Neural cell (in vitro differentiated cells): ENCODE measurements around the gene FGF16. TPM values are rescaled to one million over a fixed set of nuclear protein-coding genes. Genes with fewer than 3 reads are reported as not detected.

ENCODE experiments used
- H2AFZ ChIP-seq: fragments of 200-600, 300-800 bp; sonication (generic), shearing (Covaris generic); 2 replicates; pipeline ENCODE4 v1.6.0; 2014; ENCODE audit warnings: low read depth, mild to moderate bottlenecking, antibody characterized with exemption, low read length, moderate library complexity
- H3F3A ChIP-seq: fragments of 200-600 bp; shearing (Covaris generic); 2 replicates; pipeline ENCODE4 v1.6.1; 2016; ENCODE audit warnings: mild to moderate bottlenecking, moderate library complexity, mixed read lengths, antibody characterized with exemption, low read length; ENCODE audit not compliant: insufficient read depth, poor library complexity, severe bottlenecking
- H3K27ac ChIP-seq: fragments of 200-600, 300-800 bp; sonication (generic), shearing (Covaris generic); 2 replicates; pipeline ENCODE4 v1.5.1; 2014; ENCODE audit warnings: mild to moderate bottlenecking, low read length, moderate library complexity
- H3K27me3 ChIP-seq: fragments of 300-800, 200-600 bp; sonication (generic), shearing (Covaris generic); 2 replicates; pipeline ENCODE4 v1.6.0; 2014; ENCODE audit warnings: mild to moderate bottlenecking, low read depth, low read length, moderate library complexity; ENCODE audit not compliant: insufficient read depth
- H3K36me3 ChIP-seq: fragments of 300-800, 200-600 bp; sonication (generic), shearing (Covaris generic); 2 replicates; pipeline ENCODE4 v1.5.1; 2014; ENCODE audit warnings: mild to moderate bottlenecking, antibody characterized with exemption, low read length, moderate library complexity; ENCODE audit not compliant: insufficient read depth
- H3K4me2 ChIP-seq: fragments of 300-800, 200-600 bp; sonication (generic), shearing (Covaris generic); 2 replicates; pipeline ENCODE4 v1.6.0; 2014; ENCODE audit warnings: mild to moderate bottlenecking, low read length
- H3K4me3 ChIP-seq: fragments of 300-800, 200-600 bp; sonication (generic), shearing (Covaris generic); 2 replicates; pipeline ENCODE4 v1.5.1; 2014; ENCODE audit warnings: mild to moderate bottlenecking, low read length, moderate library complexity
- H3K79me2 ChIP-seq: fragments of 200-600 bp; shearing (Covaris generic); replicated peaks from 2 replicates; pipeline ENCODE4 v1.6.0; 2014; ENCODE audit warnings: mild to moderate bottlenecking, low read length, moderate library complexity; ENCODE audit not compliant: insufficient read depth
- H3K9ac ChIP-seq: fragments of 300-800, 200-600 bp; sonication (generic), shearing (Covaris generic); 2 replicates; pipeline ENCODE4 v1.6.1; 2016; ENCODE audit warnings: mild to moderate bottlenecking, low read length, mixed read lengths
- H3K9me2 ChIP-seq: fragments of 200-600 bp; shearing (Covaris generic); 2 replicates; pipeline ENCODE4 v1.6.1; 2016; ENCODE audit warnings: mild to moderate bottlenecking, low read length, mixed read lengths; ENCODE audit not compliant: insufficient read depth
- H3K9me3 ChIP-seq: fragments of 200-600, 300-800 bp; sonication (generic), shearing (Covaris generic); 2 replicates; pipeline ENCODE4 v1.6.1; 2016; ENCODE audit warnings: mild to moderate bottlenecking, mixed run types, low read length, moderate library complexity, mixed read lengths
- H4K20me1 ChIP-seq: fragments of 200-600 bp; shearing (Covaris generic); 2 replicates; pipeline ENCODE4 v1.6.1; 2016; ENCODE audit warnings: mild to moderate bottlenecking, mixed run types; ENCODE audit not compliant: insufficient read depth
- EP300 ChIP-seq: fragments of 450-650 bp; conservative IDR thresholded peaks from 2 replicates; pipeline ENCODE4 v1.6.1; 2014; ENCODE audit warnings: antibody characterized with exemption, mild to moderate bottlenecking, moderate library complexity; ENCODE audit not compliant: poor library complexity, severe bottlenecking
- EZH2 ChIP-seq: fragments of 200-600, 300-800 bp; shearing (Covaris generic), sonication (generic); IDR thresholded peaks from 2 replicates; pipeline ENCODE4 v1.6.1; 2014; ENCODE audit warnings: antibody characterized with exemption, low read length, borderline replicate concordance, mild to moderate bottlenecking; ENCODE audit not compliant: insufficient read depth, poor library complexity, severe bottlenecking
- MXI1 ChIP-seq: fragments of 450-650 bp; conservative IDR thresholded peaks from 2 replicates; pipeline ENCODE4 v1.6.1; 2014; ENCODE audit warnings: antibody characterized with exemption, mild to moderate bottlenecking; ENCODE audit not compliant: poor library complexity, severe bottlenecking
- POLR2AphosphoS5 ChIP-seq: IDR thresholded peaks from 2 replicates; pipeline ENCODE4 v1.6.1; 2012
- RAD21 ChIP-seq: fragments of 450-650 bp; conservative IDR thresholded peaks from 2 replicates; pipeline ENCODE4 v1.6.1; 2014; ENCODE audit warnings: antibody characterized with exemption, mild to moderate bottlenecking, moderate library complexity
- SMC3 ChIP-seq: fragments of 450-650 bp; conservative IDR thresholded peaks from 2 replicates; pipeline ENCODE4 v1.6.1; 2014; ENCODE audit warnings: antibody characterized with exemption, mild to moderate bottlenecking, moderate library complexity; ENCODE audit not compliant: poor library complexity
- TAF1 ChIP-seq: IDR thresholded peaks from 2 replicates; pipeline ENCODE4 v1.6.1; 2012; ENCODE audit warnings: low read depth
- polyA plus RNA-seq: library from polyadenylated mRNA; depleted of rRNA; stranded (reverse); fragments of >200 nt; gene quantifications from 2 replicates; pipeline ENCODE4 v1.2.3, GENCODE V29; 2014
- TF ChIP-seq, protein P1 (sequence below): fragments of 450-650 bp; IDR thresholded peaks from 2 replicates; pipeline ENCODE4 v1.5.1; 2014; ENCODE audit warnings: antibody characterized with exemption, mild to moderate bottlenecking, moderate library complexity; ENCODE audit not compliant: poor library complexity, severe bottlenecking
- TF ChIP-seq, protein P2 (sequence below): IDR thresholded peaks from 2 replicates; pipeline ENCODE4 v1.6.1; 2012; ENCODE audit warnings: borderline replicate concordance

FGF16 gene
- polyA plus RNA-seq, 1 donor from 2014 or later = not detected

GRCh38 chrX:77415161-77415560 is 32.0 kb upstream of the FGF16 start:
- no peak overlapping the region for H3K4me3 ChIP-seq

GRCh38 chrX:77415882-77416281 is 31.3 kb upstream of the FGF16 start:
- H3K79me2 ChIP-seq = no peaks in the 10 kb centered on the region
- H3K27ac ChIP-seq = no peak overlapping the region
- no peaks in the 10 kb centered on the region for H3F3A ChIP-seq
- no peak overlapping the region for H3K4me3 ChIP-seq
- H3K9me3 ChIP-seq = no peaks in the 10 kb centered on the region
- H3K9me2 ChIP-seq = no peaks in the 10 kb centered on the region
- H3K27me3 ChIP-seq = no peaks in the 10 kb centered on the region
- H3K4me2 ChIP-seq = no peak overlapping the region
- no peak overlapping the region for H3K9ac ChIP-seq
- H4K20me1 ChIP-seq = no peaks in the 10 kb centered on the region
- no peak overlapping the region for H2AFZ ChIP-seq
- no peak for TF ChIP-seq EZH2
- TF ChIP-seq TAF1 = no peak
- no peak for TF ChIP-seq POLR2AphosphoS5
- TF ChIP-seq SMC3 = no peak
- no peak for TF ChIP-seq RAD21
- TF ChIP-seq, protein P1, sequence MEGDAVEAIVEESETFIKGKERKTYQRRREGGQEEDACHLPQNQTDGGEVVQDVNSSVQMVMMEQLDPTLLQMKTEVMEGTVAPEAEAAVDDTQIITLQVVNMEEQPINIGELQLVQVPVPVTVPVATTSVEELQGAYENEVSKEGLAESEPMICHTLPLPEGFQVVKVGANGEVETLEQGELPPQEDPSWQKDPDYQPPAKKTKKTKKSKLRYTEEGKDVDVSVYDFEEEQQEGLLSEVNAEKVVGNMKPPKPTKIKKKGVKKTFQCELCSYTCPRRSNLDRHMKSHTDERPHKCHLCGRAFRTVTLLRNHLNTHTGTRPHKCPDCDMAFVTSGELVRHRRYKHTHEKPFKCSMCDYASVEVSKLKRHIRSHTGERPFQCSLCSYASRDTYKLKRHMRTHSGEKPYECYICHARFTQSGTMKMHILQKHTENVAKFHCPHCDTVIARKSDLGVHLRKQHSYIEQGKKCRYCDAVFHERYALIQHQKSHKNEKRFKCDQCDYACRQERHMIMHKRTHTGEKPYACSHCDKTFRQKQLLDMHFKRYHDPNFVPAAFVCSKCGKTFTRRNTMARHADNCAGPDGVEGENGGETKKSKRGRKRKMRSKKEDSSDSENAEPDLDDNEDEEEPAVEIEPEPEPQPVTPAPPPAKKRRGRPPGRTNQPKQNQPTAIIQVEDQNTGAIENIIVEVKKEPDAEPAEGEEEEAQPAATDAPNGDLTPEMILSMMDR = no peak
- no peak for TF ChIP-seq EP300
- TF ChIP-seq MXI1 = no peak
- TF ChIP-seq, protein P2, sequence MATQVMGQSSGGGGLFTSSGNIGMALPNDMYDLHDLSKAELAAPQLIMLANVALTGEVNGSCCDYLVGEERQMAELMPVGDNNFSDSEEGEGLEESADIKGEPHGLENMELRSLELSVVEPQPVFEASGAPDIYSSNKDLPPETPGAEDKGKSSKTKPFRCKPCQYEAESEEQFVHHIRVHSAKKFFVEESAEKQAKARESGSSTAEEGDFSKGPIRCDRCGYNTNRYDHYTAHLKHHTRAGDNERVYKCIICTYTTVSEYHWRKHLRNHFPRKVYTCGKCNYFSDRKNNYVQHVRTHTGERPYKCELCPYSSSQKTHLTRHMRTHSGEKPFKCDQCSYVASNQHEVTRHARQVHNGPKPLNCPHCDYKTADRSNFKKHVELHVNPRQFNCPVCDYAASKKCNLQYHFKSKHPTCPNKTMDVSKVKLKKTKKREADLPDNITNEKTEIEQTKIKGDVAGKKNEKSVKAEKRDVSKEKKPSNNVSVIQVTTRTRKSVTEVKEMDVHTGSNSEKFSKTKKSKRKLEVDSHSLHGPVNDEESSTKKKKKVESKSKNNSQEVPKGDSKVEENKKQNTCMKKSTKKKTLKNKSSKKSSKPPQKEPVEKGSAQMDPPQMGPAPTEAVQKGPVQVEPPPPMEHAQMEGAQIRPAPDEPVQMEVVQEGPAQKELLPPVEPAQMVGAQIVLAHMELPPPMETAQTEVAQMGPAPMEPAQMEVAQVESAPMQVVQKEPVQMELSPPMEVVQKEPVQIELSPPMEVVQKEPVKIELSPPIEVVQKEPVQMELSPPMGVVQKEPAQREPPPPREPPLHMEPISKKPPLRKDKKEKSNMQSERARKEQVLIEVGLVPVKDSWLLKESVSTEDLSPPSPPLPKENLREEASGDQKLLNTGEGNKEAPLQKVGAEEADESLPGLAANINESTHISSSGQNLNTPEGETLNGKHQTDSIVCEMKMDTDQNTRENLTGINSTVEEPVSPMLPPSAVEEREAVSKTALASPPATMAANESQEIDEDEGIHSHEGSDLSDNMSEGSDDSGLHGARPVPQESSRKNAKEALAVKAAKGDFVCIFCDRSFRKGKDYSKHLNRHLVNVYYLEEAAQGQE = no peak
- H3K36me3 ChIP-seq = no peaks in the 10 kb centered on the region

More at GRCh38 chrX:77415161-77415560, 32.0 kb upstream of the FGF16 start:
- H3K9ac ChIP-seq = no peak overlapping the region
- H3K9me2 ChIP-seq = no peaks in the 10 kb centered on the region
- no peak for TF ChIP-seq MXI1
- TF ChIP-seq, protein P2 = no peak
- TF ChIP-seq SMC3 = no peak
- no peak for TF ChIP-seq EZH2
- TF ChIP-seq, protein P1 = no peak
- no peak for TF ChIP-seq RAD21
- TF ChIP-seq POLR2AphosphoS5 = no peak
- no peak for TF ChIP-seq TAF1
- TF ChIP-seq EP300 = no peak
- no peaks in the 10 kb centered on the region for H4K20me1 ChIP-seq
- H3F3A ChIP-seq = no peaks in the 10 kb centered on the region
- H3K27ac ChIP-seq = no peak overlapping the region
- no peaks in the 10 kb centered on the region for H3K79me2 ChIP-seq
- H2AFZ ChIP-seq = no peak overlapping the region
- no peak overlapping the region for H3K4me2 ChIP-seq
- no peaks in the 10 kb centered on the region for H3K27me3 ChIP-seq
- no peaks in the 10 kb centered on the region for H3K9me3 ChIP-seq
- no peaks in the 10 kb centered on the region for H3K36me3 ChIP-seq
